Fibroblast of the aortic adventitia (primary cell): ENCODE results near the gene RPS3A. TPM values are rescaled to one million over a fixed set of nuclear protein-coding genes. Genes with fewer than 3 reads are reported as not detected.

Source experiments
- DNase-seq: peaks from one replicate; pipeline ENCODE4 v3.0.0-alpha.2; 2010; ENCODE audit warnings: low read depth
- H3K4me3 ChIP-seq: 2 replicates; pipeline ENCODE4 v1.5.1; 2011; ENCODE audit warnings: low read depth, mild to moderate bottlenecking, control low read depth, low read length, moderate library complexity
- CTCF ChIP-seq: IDR thresholded peaks from 2 replicates; pipeline ENCODE4 v1.5.1; 2011; ENCODE audit warnings: mild to moderate bottlenecking, low read length, control low read depth, inconsistent platforms; ENCODE audit not compliant: insufficient read depth
- total RNA-seq: library from RNA; depleted of rRNA; stranded (reverse); fragments of >200 nt; gene quantifications from 2 replicates; pipeline ENCODE4 v1.2.3, GENCODE V29; 2012; ENCODE audit warnings: low replicate concordance

Gene RPS3A
- total RNA-seq, 1 donor, result 4,133 TPM

- no peak for DNase-seq
- no peak overlapping the region for H3K4me3 ChIP-seq
- TF ChIP-seq CTCF, result no peak
Observed at GRCh38 chr4:151139814-151140213, 40.4 kb downstream of the RPS3A start.

GRCh38 chr4:151142758-151143157 is 43.3 kb downstream of the RPS3A start:
- H3K4me3 ChIP-seq, result no peak overlapping the region
- TF ChIP-seq CTCF, result no peak
- DNase-seq, result no peak

- H3K4me3 ChIP-seq, result no peak overlapping the region
- DNase-seq, result peak; percentile 39
- TF ChIP-seq CTCF, result no peak
Observed at GRCh38 chr4:151143162-151143561, 43.7 kb downstream of the RPS3A start.

DNA sequence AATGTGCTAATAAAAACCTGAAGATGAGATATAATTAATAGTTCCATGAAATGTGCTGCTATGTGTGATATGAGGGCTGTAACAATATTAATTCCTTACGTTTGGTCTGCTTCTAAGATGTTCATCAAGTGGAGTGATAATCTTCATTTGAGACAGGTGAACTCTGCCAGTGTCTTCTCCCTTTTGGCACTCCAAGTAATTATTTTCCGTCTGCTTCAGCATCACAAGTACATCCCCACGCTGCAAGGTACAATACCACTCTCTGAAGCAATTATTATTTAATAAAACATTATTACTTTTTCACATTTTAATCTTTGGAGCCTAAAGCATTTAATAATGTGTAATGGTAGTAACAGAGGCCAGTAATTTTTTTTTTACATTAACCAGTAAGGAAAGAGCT is 44.4 kb downstream of the RPS3A start:
- H3K4me3 ChIP-seq, result no peak overlapping the region
- no peak for TF ChIP-seq CTCF
- DNase-seq, result no peak

DNA sequence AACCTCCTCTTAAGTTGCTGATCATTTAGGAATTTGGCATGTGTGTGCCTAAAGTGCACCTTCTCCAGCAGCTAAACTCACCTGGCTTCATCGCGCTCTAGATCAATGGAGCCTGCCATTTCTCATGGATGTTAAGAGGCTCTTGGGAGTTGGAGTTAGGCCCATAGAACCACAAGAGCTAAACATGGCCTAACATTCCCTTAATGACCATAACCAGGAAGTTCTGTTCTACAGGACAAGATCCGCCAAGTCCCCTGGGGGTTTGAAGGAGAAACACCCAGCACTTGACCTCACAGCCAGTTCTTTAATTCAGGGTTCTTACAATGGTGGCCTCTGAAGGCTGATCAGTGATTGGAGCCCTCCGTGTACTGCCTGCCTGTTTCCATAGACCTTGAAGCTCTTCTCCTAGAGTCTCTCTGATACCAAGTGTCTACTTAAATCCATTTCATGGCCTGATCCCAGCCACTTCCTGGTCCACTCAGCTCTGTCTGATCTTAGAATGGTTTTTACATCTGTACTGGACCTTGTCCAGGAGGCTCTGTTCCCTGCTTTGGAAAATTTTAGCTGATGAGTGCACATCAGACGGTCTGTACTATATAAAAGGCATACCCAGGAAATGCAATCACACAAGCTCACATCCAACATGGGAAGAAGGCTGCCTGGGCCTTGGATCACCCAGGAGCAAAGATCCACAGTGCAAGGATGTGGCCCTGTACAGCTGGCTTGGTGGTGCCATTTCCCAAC is 45.1 kb downstream of the RPS3A start:
- DNase-seq, result no peak
- TF ChIP-seq CTCF, result no peak
- H3K4me3 ChIP-seq, result no peak overlapping the region

GRCh38 chr4:151147000-151147399 is 47.6 kb downstream of the RPS3A start:
- TF ChIP-seq CTCF, result no peak
- H3K4me3 ChIP-seq, result no peak overlapping the region
- DNase-seq, result peak; percentile 19

GRCh38 chr4:151148261-151148660 is 48.8 kb downstream of the RPS3A start:
- no peak overlapping the region for H3K4me3 ChIP-seq
- no peak for DNase-seq
- no peak for TF ChIP-seq CTCF
